Measurements from ENCODE around the gene EFNA2.

DNA sequence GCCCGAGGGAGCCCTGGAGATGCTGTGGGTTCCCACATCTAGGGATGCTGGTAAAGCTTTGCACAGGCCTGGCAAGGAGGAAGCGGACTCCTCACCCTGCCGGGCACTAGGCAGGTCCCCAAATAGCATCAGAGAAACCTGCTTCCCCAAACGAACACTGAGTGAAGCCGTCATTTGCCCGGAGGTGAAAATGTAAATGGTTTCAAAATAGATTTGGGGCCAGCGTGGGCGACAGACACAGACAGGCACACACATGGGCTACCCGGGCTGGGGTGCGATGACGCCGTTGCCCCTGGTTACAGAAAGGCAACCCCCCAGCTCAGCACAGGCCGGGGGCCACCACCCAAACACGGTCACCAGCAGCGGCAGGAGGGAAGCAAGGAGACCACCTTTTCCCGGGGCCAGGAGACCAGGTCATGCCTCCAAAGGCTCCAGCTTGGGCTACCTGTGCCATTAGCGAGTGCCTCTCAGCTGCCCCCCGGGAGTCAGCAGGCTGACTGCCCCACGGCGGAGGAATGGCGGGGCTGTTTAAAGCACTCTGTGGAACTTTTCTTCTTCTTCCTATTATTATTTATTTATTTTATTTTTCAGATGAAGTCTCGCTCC lies 50.5 kb downstream of the EFNA2 start:
- TF ChIP-seq CTBP1 (IDR thresholded peaks at IDR 0.05; ENCODE audit: borderline replicate concordance) = no peak
- TF ChIP-seq SP1 (IDR thresholded peaks at IDR 0.05) = no peak
- no peak for TF ChIP-seq FOXM1 (IDR thresholded peaks at IDR 0.05; ENCODE audit: borderline replicate concordance)
- TF ChIP-seq, protein P1, sequence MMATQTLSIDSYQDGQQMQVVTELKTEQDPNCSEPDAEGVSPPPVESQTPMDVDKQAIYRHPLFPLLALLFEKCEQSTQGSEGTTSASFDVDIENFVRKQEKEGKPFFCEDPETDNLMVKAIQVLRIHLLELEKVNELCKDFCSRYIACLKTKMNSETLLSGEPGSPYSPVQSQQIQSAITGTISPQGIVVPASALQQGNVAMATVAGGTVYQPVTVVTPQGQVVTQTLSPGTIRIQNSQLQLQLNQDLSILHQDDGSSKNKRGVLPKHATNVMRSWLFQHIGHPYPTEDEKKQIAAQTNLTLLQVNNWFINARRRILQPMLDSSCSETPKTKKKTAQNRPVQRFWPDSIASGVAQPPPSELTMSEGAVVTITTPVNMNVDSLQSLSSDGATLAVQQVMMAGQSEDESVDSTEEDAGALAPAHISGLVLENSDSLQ (IDR thresholded peaks at IDR 0.05) = no peak
- TF ChIP-seq ELF4 (IDR thresholded peaks at IDR 0.05) = no peak
- no peak for TF ChIP-seq L3MBTL2 (conservative IDR thresholded peaks at IDR 0.05)
- TF ChIP-seq ARNT (IDR thresholded peaks at IDR 0.05) = no peak
- TF ChIP-seq BHLHE40 (IDR thresholded peaks at IDR 0.05; ENCODE audit: borderline replicate concordance) = no peak
- TF ChIP-seq SUZ12 (IDR thresholded peaks at IDR 0.05) = no peak
- no peak for TF ChIP-seq TARDBP (IDR thresholded peaks at IDR 0.05)
- no peak for TF ChIP-seq HDGF (IDR thresholded peaks at IDR 0.05; ENCODE audit: borderline replicate concordance)

Data from HEK293T (cell line).